GM10248 (cell line): Measurements from ENCODE around the gene ZNF117.
A peak's percentile ranks its signal among the peaks of the same experiment; 100 is the strongest.
"Not testable (repeated sequence)": the region's sequence is repeated elsewhere in the genome, so short reads cannot be mapped to it uniquely, and the experiment has no call there.

Source experiments
- CTCF ChIA-PET: fragments of 300-600 bp; sonication (Branson Sonifier 250); formaldehyde crosslinking; extraction: SDS; loops from one replicate; lab custom pipeline; 2021; ENCODE audit warnings: antibody characterized with exemption; lab: Yijun Ruan, JAX
- POLR2A ChIA-PET: fragments of 350-650 bp; sonication (Branson Sonifier 250); formaldehyde crosslinking; extraction: SDS; loops from one replicate; lab custom pipeline; 2020; ENCODE audit warnings: antibody characterized with exemption; lab: Yijun Ruan, JAX
- DNase-seq: peaks from one replicate; pipeline ENCODE4 v3.0.0; 2012; ENCODE audit errors: extremely low spot score
- CTCF ChIP-seq: IDR thresholded peaks from 2 replicates; pipeline ENCODE4 v1.5.1; 2012; ENCODE audit warnings: mild to moderate bottlenecking, low read depth; ENCODE audit errors: extremely low read depth, missing control alignments, control extremely low read depth

Gene ZNF117

GRCh38 chr7:64990216-64990615 lies 620 bp downstream of the ZNF117 start:
- ChIA-PET POLR2A (no interaction called here), CTCF (no interaction called here)
- no peak for TF ChIP-seq CTCF
- DNase-seq = no peak

GRCh38 chr7:64978497-64979203 lies 12.2 kb downstream of the ZNF117 start:
- TF ChIP-seq CTCF = no peak
- no peak for DNase-seq
- ChIA-PET POLR2A (no interaction called here), CTCF (no interaction called here)

GRCh38 chr7:64965594-64965993 lies 25.2 kb downstream of the ZNF117 start:
- CTCF ChIA-PET = no interaction called here
- POLR2A ChIA-PET = no interaction called here
- no peak for TF ChIP-seq CTCF
- no peak for DNase-seq

GRCh38 chr7:64959072-64959747 lies 31.6 kb downstream of the ZNF117 start:
- TF ChIP-seq CTCF = no peak
- ChIA-PET POLR2A (no interaction called here), CTCF (interaction anchor here (3.5 kb wide), 1 partner anchor 8 kb away, joined by 17 read pairs; no protein-coding TSS in a partner anchor)
- no peak for DNase-seq

- CTCF ChIA-PET = interaction anchor here (0.6 to 4.2 kb wide), 15 partner anchors 9 to 490 kb away, joined by 3 to 34 read pairs (median 3); no protein-coding TSS in a partner anchor
- TF ChIP-seq CTCF = peak; percentile 70
- peak; percentile 46 for DNase-seq
- POLR2A ChIA-PET = no interaction called here
Measured at GRCh38 chr7:64951250-64951848, 39.5 kb downstream of the ZNF117 start.

GRCh38 chr7:64950673-64951072 lies 40.2 kb downstream of the ZNF117 start:
- POLR2A ChIA-PET, DNase-seq: not testable (repeated sequence)
- CTCF ChIA-PET = interaction anchor here (0.6 to 4.2 kb wide), 11 partner anchors 10 to 491 kb away, joined by 3 to 34 read pairs (median 4); no protein-coding TSS in a partner anchor

GRCh38 chr7:64948774-64949173 lies 42.1 kb downstream of the ZNF117 start:
- POLR2A ChIA-PET, CTCF ChIA-PET, DNase-seq: not testable (repeated sequence)
